Fibroblast of skin of right biceps (primary cell): ENCODE results near the gene GSC.
"Not testable (repeated sequence)": the region's sequence is repeated elsewhere in the genome, so short reads cannot be mapped to it uniquely, and the experiment has no call there.

Experiments
- DNase-seq: peaks from one replicate; pipeline ENCODE4 v3.0.0-alpha.2; 2013

The GSC gene

GRCh38 chr14:94769391-94770250 lies at the start of gene GSC:
TSS of gene GSC (minus strand) at chr14:94770113. CDS start at chr14:94770015, 98 bp downstream.
- peak; percentile 46 for DNase-seq

- no peak for DNase-seq
Measured at GRCh38 chr14:94819531-94819930, 49.6 kb upstream of the GSC start.

DNA sequence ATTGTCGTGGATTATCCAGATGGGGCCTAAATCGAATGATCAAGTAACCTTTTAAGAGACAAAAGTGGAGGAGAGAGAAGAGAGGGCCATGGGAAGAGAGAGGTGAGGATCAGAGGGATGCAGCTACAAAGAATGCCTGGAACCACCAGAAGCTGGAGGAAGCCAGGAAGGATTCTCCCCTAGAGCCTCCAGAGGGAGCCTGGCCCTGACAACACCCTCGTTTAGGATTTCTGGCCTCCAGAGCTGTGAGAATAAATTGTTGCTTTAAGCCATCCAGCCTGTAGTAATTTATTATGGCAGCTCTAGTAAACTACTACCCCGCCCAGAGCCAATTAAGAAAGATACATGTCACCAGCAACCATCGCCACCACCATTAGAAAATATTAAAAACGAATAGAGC lies 46.2 kb upstream of the GSC start:
- DNase-seq = no peak

- peak; percentile 4 for DNase-seq
Measured at GRCh38 chr14:94805680-94806288, 35.9 kb upstream of the GSC start.

DNA sequence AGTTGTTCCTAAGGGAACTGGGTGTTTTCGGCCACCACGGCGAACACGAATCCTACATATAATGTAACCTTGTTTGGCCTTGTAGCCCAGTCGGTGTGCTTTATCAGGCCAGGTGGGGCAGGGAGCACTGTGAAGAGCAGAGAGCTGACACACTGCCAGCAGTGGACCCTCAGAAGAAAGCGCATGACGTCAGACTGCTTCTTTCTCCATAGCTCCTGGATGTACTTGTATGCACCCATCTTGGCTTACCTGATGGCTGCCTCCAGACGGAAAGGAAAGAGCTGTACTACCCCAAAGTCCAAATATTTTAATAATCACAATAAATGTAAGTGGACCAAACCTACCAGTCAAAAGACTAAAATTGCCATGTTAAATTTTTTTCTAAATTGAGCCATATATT lies 31.3 kb upstream of the GSC start:
- no peak for DNase-seq

DNA sequence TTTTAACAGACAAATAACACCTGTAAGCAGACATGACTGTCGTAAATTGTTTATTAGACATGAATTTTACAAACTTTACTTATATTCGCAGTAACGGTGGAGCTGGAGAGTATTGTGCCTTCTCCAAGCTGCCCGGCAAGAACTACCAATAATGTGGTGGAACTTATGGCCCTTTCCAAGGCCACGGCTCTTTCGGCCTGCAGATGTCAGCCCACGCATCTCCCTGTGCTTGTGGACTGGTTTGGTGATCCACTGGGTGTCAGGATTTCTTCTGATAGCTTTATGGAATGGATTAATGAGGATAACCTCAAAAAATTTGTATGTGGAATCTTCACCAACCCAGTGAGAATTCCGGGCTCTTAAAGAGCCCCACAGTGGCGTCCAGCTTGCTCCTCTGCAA lies 30.9 kb upstream of the GSC start:
- DNase-seq = not testable (repeated sequence)

DNA sequence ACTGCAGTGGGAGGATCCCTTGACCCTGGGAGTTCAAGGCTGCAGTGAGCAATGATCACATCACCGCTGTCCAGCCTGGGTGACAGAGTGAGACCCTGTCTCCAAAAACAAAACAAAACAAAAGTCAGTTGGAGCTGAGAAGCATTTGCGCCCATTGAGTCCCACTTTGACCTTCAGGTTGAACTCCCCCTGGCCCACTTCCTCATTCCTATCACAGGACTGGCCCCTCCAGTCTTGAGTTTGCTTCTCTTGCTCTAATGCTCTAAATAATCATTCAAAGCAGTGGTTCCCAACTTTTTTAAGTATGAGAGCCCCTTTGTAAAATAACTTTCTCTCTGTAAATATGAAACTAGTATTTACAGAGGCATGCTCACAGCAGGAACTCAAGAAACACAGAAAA lies 28.0 kb upstream of the GSC start:
- DNase-seq = no peak

DNA sequence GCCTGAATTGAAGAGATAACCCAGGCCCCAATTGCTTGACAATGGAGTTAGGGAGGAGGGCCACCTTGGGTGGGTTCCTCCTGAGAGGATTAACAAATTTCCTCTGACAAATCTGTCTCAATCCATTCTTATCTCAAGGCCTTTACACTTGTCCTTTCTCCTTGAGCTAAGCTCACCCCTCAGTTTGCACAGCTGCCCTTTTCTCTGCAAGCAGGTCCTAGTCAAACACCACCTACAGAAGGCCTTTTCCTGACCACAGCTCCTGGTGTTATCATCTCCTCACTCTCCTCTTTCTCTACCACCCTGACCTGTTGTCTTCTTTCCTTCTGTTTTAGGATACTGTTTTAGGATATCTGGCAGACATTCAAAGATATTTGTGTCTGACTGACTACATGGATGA lies 26.4 kb upstream of the GSC start:
- DNase-seq = no peak

DNA sequence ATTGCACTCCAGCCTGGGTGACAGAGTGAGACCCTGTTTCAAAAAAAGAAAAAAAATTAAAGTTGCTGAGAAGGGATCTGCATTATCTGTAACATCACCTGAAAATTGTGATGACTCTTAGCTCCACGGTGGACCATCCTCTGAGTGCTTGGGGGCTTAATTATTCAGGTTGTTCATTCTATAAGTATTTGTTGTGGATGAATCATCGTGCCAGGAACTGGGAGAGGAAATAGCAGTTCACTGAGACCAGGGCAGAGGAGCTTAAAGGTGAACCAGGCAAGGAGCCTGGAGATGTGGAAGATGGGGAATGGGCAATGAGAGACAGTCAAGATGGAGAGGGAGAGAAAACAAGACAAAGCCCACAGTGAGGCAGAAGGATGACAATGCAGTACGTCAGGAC lies 25.5 kb upstream of the GSC start:
- DNase-seq = peak; percentile 21

- no peak for DNase-seq
Measured at GRCh38 chr14:94793901-94794300, 24.0 kb upstream of the GSC start.

GRCh38 chr14:94787655-94788054 lies 17.7 kb upstream of the GSC start:
- no peak for DNase-seq

GRCh38 chr14:94787092-94787491 lies 17.2 kb upstream of the GSC start:
- no peak for DNase-seq

GRCh38 chr14:94780536-94781399 lies 10.9 kb upstream of the GSC start:
- no peak for DNase-seq

DNA sequence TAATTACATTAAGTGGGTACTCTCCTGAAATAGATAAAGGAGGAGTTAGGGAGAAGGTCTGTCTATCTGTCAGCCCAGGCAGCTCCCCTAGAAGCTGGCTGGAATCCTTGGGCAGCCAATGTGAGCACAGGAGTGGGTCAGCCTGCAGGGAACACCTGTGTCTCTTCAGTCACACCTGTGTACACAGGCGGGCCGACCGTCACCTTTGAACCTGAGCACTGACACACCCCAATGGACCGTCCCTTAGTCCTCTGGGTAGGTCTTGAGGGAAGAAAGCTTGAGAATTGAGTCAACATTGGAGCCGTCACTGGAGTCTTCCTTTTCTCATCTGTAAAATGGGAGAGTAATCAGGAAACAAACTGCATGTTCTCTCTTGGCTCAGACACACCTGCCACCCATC lies 9.8 kb upstream of the GSC start:
- no peak for DNase-seq

GRCh38 chr14:94775871-94776210 lies 5.9 kb upstream of the GSC start:
- DNase-seq = peak; percentile 28

GRCh38 chr14:94775091-94775870 lies 5.4 kb upstream of the GSC start:
- no peak for DNase-seq

DNA sequence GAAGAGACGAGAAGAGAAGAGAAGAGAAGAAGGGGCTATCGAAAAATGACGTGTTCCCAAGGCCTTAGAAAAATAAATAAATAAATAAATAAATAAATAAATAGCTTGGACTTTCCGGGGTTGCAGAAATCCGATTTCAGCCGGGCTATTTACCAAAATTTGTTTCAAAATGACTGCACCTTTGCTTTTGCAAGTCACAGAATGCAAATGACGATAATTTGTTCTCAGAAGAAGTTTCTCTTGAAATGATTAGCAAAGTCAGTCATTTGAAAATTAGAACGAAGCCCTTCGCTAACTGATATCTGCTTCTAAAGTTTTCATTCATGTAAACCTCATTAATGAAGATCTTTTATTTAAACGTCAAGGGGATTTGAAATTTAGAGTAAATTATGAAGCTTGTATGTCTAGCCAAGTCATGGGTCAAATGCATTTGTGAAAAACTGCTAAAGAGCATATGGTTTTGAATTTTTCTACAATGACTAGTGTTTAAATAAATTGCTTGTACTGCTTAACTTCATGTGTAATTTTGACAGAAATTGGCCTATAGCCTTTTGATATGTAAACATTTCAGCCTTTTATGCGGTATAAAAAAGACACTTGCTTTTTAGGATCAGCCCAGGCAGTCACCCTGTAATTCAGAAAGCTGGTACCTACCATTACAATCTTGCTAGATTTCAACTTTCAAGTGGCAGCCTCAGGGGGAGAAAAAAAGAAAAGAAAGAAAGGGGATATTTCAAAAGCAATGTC lies 4.6 kb upstream of the GSC start:
- DNase-seq = no peak

DNA sequence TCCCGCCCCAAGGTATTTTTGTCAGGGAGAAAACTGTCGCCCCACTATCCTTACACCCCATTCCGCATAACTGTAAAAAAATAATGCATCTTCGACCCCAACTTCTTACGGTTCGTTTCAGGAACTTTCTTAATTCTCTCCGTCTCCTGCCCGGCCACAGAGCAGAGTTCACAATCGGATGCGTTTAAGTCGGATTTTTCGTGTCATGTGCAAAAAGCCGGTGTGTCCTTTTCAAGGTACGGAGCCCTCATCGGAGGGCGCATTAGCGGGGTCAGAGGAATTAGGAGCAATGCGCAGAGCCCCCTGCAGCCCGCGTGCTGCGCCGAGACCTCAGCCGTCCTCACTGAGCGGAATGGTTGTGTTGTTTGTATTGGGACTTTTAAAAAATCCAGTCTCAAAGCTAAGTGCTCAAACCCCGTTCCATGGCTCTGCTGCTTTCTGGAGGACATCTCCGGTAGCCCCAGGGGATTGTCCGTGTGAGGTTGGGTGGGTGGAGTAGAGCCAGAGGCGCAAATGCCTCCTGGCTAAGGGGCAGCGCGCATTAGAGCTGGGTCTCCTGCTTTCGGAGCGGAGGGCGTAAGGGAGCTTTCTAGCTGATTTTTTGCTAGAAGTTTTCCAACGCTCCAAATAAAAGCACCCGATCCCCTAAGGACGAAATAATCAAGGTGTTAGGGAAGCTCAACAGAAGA lies 3.9 kb upstream of the GSC start:
- no peak for DNase-seq

DNA sequence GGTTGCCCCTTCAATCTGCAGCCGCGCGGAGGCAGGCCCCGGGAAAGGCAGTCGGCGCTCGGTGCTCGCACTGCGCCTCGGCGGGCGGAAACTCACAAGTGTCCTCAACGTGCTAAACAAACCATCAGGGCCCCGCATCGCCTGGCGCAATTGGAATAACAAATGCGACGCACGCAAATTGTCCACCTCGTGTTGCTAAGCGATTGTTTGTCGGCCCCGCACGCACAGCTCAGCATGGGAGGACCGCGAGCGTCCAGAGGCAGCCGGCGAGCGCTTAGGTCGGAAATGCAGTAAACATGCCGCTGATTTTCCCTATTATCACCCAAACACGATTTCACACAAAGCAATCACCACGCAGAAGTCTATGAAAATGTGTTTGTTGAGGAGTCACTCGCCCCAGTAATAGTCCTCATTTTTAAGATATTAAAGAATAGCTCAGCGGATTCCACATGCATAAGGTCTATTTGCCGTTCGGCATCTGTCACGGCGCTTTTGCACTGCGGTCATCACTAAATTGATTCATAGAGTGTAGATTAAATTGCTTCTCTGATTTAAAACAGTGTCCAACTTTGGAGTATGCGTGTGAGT lies 3.2 kb upstream of the GSC start:
- DNase-seq = no peak

DNA sequence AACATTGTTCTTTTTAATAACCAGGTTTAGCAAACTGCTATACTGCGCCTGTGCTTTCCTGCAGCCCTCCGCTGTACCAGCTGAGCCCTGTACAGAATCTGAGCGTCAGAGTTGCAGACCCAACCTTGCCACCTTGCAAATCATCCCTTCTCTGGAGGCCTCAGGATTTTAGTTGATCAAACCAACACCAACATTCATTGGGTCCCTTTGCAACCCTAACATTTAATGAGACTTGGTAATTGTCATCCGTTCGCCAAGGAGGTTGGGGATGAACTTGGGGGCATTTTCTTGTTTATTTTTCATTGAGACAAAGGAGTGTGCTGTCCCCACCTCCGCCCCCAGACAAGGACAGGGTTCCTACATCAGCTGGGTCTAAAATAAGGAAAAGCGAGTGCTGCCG lies 2.6 kb upstream of the GSC start:
- DNase-seq = no peak

- no peak for DNase-seq
Measured at GRCh38 chr14:94771906-94772490, 2.1 kb upstream of the GSC start.
